IPS DF 19.7 (cell line): ENCODE data around the gene PCID2.
"Not testable (repeated sequence)": the region's sequence is repeated elsewhere in the genome, so short reads cannot be mapped to it uniquely, and the experiment has no call there.

Source experiments
- DNase-seq: peaks from one replicate; pipeline ENCODE4 v3.0.0-alpha.2; 2013; ENCODE audit warnings: low read depth, low spot score

PCID2 gene

DNA sequence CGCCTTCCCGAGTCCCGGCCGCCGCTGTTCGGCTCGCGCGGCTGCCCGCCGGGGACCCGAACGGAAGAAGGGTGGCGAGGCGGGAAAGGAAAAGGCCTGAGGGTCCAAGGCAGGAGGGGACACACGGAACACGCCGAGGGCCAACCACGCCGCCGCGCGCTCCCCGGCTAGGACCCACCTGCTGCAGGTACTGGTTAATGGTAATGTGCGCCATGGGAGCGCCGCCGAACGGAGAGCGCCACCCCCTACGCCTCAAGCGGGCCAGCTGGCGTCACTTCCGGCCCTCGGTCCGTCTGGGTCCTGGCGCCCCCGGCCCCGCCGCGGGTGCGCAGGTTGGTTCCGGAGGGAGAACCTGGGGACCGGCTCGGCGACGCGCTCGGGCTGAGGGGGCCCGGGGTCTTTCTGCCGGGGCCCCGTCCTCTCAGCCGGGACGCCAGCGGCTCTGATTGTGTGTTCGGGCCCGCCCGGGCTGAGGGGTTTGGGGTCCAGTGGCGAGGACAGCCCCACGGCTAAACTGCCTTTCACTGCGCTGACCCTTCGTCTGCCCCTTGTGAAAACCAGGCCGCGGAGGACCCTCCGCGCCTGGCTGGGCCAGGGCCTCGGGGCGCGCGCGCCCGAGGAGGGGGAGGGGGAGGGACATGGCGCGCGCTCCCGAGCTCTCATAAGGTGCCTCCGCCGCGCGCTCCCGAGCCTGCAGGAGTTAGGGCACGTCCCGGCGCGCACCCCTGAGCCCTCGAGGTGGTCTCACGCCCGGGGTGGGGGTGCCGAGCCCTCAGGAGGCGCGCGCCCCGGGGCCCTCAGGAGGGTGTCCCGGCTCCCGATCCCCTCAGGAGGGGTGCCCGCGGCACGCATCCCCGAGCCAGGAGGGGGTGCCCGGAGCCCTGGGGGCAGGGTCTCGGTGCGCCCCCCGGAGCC lies at the start of gene PCID2:
Gene PCID2 (minus strand): TSS at position 249 of the 915 bp plus-strand sequence. CDS start 35 bp downstream, at position 214.
- no peak for DNase-seq

DNA sequence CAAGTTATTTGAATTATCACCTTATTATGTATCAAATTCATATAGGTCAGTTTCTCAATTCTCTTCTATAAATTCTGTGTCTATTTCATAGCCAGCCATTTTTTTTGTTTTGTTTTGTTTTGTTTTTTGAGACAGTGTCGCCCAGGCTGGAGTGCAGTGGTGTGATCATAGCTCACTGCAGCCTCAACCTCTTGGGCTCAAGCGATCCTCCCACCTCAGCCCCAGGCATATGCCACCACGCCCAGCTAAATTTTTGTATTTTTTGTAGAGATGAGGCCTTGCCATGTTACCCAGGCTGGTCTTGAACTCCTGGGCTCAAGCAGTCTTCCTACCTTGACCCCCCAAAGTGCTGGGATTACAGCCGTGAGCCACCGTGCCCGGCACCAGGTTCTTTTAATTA lies 49.4 kb upstream of the PCID2 start:
- DNase-seq: not testable (repeated sequence)

DNA sequence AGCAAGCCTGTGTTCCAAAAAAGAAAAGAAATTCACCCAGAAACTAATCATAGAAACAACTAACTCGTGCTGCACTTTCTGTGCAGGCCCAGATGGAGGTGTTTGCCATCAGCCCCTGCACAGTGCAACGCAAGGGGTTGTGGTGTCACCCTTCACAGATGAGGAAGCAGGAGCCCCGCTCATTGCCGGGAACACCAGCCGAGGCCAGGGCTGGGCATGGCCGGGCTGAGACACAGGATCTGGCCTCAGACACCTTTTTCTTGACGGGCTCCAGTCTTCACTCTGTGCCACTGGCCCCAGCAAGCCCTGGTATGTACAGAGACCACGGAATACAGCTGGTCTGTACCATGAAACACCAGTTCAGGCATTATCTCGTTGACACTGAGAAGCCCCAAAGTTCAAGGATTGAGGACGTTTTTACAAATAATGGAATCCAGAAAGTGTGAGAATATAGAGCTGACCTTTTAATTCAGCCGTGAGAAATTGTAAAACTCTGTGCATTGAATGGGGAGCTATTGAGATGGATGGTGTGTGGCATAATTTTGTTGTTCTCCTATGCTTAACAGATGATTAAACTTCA lies 44.1 kb upstream of the PCID2 start:
- DNase-seq: no peak

DNA sequence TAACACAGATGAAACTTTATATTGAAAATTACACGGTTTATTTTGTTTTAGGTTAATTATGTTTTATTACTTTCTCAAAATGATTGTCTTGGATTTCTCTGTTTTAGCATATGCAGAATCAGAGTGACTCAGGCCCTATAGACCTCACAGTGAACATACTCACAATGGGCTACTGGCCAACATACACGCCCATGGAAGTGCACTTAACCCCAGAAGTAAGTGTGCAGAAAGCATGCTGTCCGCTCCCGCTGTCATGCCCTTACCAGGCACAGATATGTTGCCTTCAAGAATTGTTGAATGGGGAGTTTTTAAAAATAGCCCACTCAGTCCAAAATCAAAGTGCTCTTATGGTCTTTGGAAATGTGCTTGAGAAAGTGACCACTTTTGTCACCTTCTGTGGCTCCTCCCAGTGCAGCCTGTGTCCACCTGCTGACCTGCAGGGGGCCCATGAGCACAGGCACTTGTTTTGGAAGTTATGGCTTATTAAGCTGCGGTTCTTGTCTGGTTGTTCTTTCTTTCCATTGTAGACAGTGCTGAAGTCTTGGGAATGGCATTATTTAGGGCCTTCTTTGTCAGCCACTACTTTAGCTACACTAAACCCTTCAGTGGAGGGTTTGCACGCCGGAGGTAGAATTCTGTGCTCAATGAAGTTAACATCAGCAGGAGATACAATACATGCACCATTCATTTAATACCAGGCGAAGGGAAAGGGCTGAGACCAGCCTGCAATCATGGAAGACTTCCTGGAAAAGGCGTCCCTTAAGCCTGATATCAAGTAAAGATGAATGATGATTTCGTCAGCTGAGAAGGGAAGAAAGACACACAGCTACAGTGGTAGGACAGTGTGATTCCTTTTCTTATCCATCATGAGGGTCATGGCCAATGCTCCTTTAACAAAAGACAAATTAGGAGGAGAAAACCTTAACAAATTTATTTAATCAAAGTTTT lies 37.7 kb upstream of the PCID2 start:
- no peak for DNase-seq

DNA sequence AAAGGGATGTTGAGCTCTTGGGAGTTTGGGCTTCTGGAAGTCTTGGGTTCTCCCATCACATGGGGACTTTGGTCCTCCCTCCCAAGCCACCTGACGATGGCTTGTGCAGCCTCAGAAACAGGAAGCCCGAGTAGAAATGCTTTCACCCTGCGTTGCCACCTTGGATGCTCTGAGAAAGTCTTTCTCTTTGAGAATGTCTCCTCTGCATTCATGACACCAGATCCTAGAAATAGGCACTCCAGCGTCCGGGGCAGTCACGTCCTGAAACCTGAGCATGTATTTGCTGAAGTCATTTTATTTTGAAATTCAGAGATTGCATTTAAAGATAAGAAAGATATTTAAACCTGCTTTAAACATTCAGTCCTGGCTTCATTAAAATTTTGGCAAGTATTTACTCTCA lies 35.4 kb upstream of the PCID2 start:
- no peak for DNase-seq

DNA sequence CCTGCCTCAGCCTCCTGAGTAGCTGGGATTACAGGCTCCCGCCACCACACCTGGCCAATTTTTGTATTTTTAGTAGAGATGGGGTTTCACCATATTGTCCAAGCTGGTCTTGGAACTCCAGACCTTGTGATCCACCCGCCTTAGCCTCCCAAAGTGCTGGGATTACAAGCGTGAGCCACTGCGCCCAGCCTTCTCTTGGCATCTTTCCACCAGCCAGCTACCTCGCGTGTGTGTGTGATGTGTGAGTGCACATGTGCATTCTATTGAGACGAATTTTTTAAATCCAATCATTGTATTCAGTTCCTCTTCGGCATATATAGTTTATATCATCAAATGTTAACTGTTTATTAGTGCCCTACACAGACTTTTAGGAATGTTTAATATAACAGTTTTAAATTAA lies 33.2 kb upstream of the PCID2 start:
- not testable (repeated sequence) for DNase-seq

DNA sequence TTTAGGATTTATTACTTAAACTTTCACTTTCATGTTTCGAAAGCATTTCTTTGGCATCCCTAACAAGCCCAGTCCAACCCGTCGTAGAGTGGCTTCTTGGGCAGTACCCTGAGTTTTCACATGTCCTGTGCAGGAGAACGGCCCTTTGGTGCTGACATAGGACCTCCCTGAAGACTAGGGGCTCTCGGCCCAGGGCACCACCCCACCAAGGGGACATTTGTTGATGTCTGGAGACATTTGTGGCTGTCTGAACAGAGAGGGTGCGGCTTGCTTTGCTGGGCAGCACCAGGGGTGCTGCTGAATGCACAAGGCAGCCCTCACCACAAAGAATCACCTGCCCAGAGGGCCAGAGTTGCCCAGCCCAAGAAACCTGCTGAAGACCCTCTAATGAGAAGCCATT lies 31.5 kb upstream of the PCID2 start:
- no peak for DNase-seq

DNA sequence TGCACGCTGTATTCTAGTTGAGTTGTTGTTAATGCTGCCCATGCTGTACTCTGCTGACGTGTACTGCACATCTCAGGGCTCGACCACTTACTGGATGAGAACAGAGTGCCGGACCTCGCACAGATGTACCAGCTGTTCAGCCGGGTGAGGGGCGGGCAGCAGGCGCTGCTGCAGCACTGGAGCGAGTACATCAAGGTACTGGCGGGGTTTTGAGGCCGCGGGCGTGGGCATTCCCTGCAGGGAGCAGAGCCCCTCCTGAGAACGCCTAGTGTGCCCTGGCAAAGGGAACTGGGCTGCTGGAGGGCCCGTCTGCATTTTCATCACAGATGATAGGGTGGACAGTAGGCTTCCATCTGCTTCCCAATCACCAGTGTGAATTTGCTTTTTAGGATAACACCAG lies 30.9 kb upstream of the PCID2 start:
- no peak for DNase-seq

DNA sequence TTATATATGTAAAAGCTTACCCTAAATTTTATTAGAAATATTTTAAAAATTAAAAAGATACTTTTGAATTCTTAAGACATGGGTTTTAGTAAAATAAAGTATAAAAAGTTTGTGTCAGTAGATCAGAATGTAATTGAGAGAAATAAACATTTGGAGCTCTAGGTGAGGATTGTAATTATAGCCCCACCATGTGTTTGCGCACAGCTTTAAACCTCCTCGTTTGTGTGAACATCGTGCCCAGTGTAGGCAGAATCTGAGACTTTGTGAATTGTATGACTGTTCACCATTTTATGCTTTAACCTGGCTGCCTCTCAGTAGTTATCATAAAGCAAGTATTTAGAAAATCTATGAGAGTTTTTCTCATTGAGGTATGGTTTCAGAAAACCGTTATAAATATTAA lies 30.1 kb upstream of the PCID2 start:
- no peak for DNase-seq

DNA sequence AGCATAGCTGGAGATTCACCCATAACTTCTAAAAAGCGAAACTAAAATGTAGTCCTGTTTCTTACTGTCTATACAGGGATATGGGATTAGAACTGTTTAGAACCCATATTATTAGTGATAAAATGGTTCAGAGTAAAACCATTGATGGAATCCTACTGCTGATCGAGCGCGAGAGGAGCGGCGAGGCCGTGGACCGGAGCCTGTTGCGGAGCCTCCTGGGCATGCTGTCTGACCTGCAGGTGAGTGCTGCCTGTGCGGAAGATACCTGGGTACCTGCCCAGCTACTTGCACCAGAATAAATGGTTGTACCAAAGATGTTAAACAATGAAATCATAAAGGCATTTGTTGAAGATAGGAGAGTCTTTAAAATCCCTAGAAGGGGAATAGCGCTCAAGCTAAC lies 24.6 kb upstream of the PCID2 start:
- DNase-seq: no peak

DNA sequence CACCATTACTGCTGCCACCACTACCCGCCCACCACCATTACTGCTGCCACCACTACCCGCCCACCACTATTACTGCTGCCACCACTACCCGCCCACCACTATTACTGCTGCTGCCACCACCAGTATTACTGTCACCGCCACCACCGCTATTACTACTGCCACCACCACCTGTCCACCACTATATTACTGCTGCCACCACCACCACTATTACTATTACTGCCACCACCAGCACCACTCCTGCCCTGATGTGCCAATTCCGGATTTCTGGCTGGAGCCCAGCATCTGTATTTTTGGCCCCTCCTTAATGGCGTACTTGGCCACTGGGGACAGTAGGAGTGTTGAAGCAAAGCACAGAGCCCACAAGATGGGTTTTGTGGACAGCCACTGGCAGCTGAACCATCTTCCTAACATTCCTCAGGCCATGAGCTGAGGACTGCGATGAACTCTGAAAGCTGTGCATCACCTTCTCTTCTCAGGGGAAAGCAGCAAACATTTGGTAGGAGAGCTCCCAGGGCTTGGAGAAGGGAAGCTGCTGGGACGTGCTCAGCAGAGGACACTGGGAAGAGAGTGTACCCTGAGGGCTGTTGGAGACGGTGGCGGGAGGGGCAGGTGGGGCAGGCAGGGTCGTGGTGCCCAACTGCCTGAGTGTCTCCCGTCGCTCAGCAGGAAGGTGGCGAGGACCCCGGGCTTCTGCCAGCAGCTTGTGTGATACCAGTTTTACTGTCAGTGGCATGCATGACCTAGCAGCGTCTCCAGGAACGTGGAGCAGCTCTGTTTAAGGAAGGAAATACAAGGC lies 23.9 kb upstream of the PCID2 start:
- DNase-seq: no peak

DNA sequence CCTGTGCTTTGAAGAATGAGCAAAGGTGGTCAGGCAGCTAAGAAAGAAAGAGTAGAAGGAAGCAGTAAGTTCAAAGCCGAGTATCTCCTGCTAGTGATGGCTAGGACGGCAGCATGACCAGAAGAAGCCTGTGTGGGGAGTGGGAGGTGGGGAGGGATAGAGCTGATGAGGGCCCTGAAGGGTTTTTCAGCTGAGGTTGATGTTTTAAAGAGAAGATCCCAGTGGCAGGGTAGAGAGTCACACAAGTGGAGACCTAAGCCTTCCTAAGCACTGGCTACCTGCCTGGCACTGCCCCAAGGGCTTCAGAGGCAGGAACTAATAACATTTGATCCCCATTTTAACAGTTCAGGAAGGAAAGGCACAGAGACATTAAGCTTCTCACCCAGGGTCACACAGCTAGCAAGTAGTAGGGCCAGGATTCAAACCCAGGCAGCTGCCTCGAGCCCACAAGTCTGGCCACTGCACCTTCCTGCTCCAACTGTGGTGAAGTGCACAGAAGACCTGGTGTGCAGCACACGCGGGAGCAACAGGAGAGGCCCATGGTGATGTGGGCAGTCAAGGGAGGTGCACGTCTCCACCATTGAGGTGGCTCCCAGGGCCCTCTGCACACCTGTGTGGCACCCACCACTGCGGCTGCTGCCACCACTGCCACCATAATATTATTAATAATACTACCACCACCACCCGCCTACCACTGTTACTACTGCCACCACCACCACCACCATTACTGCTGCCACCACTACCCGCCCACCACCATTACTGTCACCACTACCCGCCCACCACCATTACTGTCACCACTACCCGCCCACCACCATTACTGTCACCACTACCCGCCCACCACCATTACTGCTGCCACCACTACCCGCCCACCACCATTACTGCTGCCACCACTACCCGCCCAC lies 23.1 kb upstream of the PCID2 start:
- DNase-seq: no peak

DNA sequence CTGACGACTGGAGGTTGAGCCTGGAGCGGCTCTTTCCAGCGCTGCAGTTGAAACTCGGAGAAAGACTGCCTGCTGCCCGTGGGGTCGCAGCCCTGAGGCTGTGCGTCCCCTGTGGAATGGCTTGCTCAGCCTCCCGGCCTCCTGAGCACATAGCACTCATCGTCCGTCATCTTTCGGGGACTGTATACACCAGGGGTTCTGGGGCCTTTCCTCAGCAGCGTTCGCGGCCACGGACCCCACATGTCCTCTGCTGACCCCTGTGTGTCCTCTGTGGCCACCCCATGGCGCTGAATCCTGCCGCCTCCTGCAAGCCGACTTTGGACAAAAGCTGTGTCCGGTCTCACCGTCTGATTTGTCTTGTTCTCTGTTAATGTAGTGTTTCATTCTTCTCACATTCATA lies 21.3 kb upstream of the PCID2 start:
- DNase-seq: no peak

DNA sequence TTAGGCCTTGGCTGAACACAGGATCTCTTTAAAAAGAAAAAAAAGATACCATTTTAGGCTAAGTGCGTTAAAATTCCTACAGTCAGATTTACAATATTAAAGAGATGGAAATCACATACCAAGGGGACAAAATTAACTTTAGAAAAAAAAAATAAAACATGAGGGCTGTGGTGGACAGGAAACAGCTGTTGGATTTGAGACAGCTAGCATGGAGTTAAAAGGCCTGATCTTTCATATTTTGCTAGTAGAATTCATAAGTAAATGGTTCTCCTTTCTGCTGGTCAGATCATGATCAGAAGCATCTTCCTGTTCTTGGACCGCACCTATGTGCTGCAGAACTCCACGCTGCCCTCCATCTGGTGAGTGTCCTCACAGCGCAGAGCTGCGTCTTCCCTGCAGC lies 20.7 kb upstream of the PCID2 start:
- no peak for DNase-seq

DNA sequence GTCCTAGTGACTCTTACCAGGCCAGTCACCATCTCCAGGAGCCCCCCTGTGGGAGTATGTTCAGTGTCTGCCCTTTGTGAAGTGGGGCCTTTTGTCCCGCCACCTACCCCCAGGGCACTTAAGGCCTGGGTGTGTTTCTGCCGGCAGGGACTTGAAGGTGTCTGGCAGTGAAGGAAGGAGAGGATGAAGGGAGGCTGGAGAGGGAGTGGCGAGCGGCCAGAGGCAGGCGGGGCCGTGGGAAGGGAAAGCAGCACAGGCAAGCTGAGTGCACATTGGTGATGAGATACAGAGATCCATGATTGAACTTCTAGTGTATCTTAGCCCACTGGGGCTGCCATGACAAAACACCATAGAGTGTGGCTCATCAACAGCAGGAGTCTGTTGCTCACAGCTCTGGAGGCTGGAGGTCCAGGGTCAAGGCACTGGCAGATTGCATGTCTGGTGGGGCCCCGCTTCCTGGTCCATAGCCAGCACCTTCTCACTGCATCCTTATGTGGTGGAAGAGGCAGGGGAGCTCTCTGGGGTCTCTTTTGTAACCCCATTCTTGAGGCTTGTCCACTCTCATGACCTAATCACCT lies 18.5 kb upstream of the PCID2 start:
- DNase-seq: no peak

DNA sequence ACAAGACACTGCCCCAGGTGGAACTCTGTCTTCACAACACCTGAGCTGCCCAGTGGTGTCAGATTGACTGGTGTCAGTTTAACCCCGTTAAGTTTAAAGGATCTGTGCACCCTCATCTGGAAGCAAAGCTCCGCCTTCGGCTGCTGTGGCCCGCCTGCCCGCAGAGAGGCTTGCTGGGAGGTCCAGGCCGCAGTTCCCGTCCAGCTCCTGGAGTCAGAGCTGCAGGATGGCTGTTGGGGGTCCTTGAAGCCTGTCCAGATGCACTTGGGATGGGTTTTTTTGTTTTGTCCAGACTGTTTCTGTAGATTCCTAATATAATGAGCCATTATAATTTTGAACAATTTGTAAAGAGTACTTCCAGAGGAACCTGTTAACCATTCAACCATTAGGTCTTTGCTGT lies 17.0 kb upstream of the PCID2 start:
- no peak for DNase-seq

DNA sequence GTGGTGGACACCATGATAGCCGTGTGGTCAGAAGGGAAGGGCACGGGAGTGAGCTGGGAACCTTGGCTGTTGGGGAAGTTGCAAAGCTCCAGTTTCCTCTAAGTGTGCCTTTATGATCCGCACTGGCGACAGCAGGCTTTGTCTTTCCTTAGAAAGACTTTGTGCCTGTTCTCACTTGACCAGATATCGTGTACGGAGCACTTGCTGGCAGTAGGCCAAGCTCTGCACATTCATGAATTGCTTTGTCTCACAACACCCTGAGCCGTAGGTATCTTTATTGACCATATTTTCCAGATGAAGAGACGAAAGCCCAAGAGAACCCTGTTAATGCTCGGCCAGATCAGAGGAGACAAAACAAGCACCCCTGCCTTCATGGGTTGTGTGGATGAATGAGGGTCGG lies 16.0 kb upstream of the PCID2 start:
- DNase-seq: no peak

DNA sequence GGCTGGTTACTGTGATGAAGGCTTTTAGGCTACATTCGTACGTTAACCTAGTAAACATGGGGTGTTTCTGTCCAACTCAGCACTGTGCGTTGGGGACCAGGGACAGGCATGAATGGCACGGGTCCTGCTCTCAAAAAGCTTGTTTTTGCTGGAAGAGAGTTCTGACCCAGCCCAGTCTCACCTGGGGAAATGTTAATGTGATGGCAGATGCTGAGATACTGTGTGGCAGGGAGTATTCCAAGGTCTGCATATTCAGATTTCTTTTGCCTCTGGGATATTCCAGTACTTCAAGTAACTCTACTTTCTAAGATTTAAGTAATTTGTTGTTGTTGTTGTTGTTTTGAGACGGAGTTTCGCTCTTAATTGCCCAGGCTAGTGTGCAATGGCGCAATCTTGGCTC lies 14.6 kb upstream of the PCID2 start:
- no peak for DNase-seq

DNA sequence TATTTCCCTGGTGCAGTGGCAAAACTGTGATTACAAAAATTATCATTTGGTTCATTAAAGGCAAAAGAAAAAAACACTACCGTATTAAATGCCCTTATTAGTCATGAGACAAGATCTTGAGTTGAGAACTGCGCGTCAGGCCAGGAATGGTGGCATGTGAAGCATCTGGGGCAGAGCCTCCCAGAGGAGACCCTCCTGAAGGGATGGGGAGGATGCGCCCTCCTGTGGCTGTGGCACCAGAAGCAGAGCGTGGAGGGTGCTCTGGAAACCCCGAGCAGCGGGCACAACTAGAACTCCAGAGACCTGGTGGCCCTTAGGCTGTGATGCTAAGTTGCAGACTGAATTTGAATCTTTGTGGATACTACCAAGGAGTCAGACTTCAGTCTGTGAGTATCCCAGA lies 12.4 kb upstream of the PCID2 start:
- no peak for DNase-seq

DNA sequence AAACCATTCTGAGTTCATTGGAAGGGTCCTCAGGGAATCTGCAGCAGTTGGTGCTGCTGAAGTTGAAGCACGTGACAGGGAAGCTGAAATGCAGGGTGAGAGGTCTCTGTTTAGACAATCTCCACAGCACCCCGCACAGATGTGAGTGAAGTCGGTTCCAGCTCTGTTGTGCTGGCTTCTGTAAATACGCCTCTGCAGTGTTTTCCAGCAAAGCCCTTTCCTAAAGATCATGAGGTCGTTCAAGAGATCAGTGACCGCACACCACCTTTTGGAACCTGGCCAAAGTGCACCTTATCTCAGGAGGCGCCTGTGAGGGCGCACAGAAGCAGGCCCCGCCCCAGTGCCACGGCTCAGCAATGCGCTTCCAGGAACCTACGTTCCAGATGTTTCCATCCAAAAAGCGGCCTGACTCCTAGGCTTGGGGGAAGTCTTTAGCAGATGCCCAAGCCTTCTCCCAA lies 11.7 kb upstream of the PCID2 start:
- no peak for DNase-seq
